Fibroblast of villous mesenchyme (primary cell): ENCODE data around the gene VANGL1. TPM values are rescaled to one million over a fixed set of nuclear protein-coding genes. Genes with fewer than 3 reads are reported as not detected.

ENCODE experiments used
- DNase-seq: peaks from one replicate; pipeline ENCODE4 v3.0.0-alpha.2; 2010; ENCODE audit warnings: low read depth
- H3K4me3 ChIP-seq: 2 replicates; pipeline ENCODE4 v1.5.1; 2011; ENCODE audit warnings: low read depth, mild to moderate bottlenecking, low read length
- total RNA-seq: library from RNA; depleted of rRNA; stranded (reverse); fragments of >200 nt; gene quantifications from 2 replicates; pipeline ENCODE4 v1.2.3, GENCODE V29; 2012
- TF ChIP-seq, protein P1 (sequence below): IDR thresholded peaks from 2 replicates; pipeline ENCODE4 v1.5.1; 2012; ENCODE audit warnings: low read depth, mild to moderate bottlenecking, low read length; ENCODE audit not compliant: insufficient read depth

VANGL1 gene
- total RNA-seq, 1 donor: 10.8 TPM

DNA sequence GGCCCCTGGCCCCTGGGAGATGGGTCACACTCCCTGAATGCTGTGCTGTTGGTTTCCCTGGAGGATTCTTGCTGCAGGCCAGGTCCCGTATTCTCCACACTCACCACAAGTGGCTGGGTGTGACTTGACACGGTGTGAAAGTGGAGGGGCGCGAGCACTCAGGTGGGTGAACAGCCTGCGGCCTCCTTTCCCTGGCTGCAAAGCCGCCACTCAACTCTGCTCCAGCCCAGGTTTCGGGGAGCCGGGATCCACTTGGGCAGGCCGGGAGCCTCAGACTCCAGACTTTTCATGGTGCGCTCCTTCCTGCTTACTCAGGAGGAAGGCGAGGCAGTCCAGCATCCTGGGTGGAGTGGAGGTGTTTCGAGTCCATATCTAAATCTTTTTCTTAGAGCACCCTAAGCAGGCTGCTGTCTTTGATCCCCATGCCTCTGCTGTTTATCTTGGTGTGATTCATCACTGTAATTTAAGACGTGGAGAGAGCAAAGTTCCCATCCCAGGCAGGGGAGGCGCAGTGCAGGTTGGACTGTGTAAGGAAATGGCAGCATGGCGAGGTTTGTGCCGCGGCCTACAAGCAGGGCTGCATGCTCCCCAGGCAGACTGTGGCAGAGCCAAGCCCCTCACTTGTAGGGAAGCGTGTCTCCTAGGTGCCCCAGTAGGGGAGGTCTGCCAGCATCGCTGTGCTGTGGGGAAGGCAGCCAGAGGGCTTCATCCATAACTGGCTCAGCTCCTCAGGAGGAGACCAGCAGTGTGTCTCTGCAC lies 29.6 kb downstream of the VANGL1 start:
- DNase-seq: peak; percentile 38
- TF ChIP-seq, protein P1, sequence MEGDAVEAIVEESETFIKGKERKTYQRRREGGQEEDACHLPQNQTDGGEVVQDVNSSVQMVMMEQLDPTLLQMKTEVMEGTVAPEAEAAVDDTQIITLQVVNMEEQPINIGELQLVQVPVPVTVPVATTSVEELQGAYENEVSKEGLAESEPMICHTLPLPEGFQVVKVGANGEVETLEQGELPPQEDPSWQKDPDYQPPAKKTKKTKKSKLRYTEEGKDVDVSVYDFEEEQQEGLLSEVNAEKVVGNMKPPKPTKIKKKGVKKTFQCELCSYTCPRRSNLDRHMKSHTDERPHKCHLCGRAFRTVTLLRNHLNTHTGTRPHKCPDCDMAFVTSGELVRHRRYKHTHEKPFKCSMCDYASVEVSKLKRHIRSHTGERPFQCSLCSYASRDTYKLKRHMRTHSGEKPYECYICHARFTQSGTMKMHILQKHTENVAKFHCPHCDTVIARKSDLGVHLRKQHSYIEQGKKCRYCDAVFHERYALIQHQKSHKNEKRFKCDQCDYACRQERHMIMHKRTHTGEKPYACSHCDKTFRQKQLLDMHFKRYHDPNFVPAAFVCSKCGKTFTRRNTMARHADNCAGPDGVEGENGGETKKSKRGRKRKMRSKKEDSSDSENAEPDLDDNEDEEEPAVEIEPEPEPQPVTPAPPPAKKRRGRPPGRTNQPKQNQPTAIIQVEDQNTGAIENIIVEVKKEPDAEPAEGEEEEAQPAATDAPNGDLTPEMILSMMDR: no peak
- no peak overlapping the region for H3K4me3 ChIP-seq

DNA sequence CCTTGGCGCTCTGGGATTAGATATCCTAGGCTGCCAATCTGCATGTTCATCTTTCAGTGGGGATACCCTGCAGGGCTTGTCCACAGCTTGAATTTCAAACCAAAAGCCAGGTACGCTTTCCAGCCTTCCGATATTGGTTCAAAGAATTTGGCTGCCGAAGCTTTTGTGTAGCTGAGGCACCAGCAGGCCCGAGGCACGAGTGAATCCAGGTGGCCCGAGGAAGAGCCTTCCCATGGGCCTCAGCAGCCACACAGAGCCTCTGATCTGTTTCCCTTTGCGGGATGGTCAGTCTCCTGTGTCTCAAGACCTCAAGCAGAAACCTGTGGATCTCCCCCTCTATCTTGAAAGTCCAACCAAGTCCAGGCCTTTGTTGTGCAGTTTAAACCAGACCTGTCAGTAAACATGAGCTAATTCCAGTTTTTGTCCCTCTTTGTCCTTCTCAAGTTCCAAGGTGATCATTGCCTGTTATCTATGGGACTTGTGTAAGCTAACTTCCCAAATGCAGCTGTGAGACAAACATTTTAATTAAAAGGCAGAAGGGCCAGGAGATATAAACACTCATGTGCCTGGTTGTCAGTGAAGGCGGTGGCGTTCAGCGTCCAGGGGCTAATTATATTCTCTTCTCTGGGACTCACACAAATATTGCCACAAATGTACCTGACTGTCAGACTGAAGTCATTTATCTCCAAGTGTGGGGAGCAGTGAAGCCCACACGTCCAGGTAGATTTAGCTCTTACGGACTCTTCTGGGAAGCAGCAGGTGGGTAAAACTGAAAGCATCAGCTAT lies 30.6 kb downstream of the VANGL1 start:
- TF ChIP-seq, protein P1: no peak
- no peak for DNase-seq
- no peak overlapping the region for H3K4me3 ChIP-seq

DNA sequence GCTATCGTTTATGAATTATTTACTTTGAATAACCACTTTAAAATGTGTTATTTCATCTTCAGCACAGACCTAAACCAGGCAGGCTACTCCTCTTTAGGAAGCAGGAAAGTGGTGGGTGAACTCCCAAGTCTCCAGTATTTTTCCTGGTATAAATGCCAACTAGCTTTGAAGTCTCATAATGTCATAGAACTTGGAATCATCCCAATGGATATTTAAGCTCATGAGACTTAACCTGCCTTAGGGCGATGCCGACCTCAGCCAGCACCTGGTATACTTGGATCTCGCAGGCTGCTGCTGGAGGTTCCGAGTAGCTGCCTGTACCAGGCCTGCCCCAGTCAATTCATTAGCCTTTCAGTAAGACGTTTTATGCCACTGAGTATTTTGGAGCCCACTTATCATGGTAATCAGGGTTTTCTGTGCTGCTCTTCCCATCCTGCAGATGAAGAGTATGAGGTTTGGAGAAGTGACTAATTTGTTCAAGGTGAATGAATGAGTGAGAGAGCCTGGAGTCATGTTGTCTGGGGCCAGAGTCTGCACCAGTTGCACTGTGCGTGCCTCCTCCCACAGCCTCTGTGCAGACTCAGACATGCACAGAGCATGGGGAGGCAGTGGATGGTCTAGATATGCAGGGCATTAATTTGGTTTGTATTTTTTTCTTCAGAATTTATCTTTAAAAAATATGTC lies 34.9 kb downstream of the VANGL1 start:
- DNase-seq: no peak
- TF ChIP-seq, protein P1: no peak
- H3K4me3 ChIP-seq: no peak overlapping the region

DNA sequence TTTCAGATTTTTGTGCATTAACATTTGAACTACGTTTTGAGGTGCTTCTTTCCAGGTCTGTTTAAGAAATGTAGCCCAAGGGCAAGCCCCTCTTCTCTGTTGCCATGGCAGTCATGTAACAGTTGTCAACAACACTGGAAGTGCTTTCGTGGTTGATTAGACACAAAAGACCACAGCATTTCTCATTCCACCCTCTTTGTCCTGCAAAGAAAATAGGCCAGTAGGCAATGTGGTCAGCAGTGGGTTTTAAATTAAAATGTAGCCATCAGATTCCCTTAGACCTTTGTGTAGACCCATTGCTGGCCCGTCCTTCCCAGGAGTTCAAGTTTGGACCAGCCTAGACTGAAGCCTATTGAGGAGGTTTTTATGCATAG lies 35.4 kb downstream of the VANGL1 start:
- no peak for DNase-seq
- no peak overlapping the region for H3K4me3 ChIP-seq
- TF ChIP-seq, protein P1: no peak

DNA sequence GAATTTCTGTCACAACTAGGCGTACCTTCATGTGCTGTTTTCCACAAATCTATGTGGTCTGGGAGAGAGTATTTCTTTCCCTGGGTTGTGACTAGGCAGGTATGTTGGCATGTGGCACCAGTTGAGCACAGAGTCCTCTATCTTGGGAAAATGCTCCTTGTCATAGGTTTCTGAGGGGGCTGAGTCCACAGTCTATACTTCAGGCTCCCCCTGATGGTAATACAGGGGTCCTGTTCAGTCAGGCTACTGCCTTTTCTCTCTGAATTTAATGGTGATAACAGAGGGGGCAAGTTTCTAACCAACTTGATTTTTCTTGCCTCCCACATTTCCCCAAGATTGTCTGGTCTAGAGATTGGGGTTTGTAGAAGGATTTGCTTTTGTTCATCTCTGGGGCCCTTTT lies 35.8 kb downstream of the VANGL1 start:
- TF ChIP-seq, protein P1: peak; percentile 17
- no peak overlapping the region for H3K4me3 ChIP-seq
- no peak for DNase-seq

DNA sequence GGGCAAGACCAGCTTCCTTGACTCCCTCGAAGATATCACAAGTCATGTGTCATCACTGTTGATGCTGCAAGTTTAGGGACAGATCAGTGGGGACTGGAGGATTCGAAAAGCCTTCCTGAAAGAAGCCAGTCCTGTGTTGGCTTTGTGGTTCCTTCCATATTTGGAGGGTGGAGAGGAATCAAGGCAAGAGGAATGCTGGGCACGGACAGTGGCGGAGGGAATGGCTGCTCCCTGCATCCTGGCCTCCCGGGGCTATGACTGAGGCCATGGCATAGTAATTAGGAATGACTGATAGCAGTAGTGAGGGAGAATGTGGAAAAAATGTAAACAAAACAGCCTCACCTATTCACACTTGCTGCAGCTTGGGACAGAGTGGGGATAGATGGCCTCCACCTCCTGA lies 36.4 kb downstream of the VANGL1 start:
- no peak overlapping the region for H3K4me3 ChIP-seq
- TF ChIP-seq, protein P1: no peak
- no peak for DNase-seq
